OCI-LY3 (cell line): ENCODE measurements around the gene RAPGEF1.

Experiments
- EZH2phosphoT487 ChIP-seq: fragments of 200-600 bp; shearing (Covaris generic); IDR thresholded peaks from 2 replicates; pipeline ENCODE4 v1.6.1; 2018; ENCODE audit warnings: antibody characterized with exemption, mixed run types, low read depth
- TF ChIP-seq, protein P1 (sequence below): fragments of 200-600, 300-600 bp; sonication (generic); IDR thresholded peaks from 2 replicates; pipeline ENCODE4 v1.5.1; 2014; ENCODE audit warnings: antibody characterized with exemption, low read length, low read depth

DNA sequence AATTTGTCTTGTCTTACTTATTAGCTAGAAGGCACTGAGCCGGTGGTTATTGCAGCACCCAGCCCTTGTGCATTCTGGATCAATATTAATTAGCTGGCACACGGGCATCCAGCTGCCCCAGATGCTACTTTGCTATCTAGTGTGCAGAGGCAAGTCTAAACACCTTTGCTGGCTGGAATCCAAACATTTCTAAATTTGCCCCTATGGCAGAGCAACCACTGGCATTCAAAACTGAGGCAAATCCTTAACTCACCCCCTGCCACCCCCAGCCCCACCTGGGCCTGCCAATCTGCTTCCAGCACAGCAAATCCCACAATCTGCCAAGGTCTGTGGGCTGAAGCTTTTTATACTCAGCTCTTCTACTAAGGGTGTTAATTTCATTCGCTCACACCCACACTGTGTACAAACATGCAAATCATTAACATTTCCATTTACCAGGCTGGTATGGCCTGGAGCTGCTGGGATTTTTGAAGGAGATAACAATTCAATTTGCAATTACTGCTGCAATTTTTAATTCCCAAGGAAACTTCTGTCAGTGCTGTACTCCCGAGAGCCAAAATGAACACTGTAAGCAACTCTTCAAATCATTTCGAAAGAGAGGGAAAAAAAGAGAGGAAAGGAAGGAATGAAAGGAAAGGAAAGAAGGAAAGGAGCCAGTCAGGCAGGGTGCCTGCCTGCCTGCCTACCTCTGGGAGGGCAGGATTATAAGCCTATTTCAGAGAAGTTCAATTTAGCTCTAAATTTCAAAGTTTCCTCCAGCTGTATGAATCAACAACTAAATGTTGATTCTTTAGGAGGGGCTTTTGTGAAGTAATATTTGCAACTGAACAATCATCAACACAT is 35.5 kb downstream of the RAPGEF1 start:
- TF ChIP-seq, protein P1, sequence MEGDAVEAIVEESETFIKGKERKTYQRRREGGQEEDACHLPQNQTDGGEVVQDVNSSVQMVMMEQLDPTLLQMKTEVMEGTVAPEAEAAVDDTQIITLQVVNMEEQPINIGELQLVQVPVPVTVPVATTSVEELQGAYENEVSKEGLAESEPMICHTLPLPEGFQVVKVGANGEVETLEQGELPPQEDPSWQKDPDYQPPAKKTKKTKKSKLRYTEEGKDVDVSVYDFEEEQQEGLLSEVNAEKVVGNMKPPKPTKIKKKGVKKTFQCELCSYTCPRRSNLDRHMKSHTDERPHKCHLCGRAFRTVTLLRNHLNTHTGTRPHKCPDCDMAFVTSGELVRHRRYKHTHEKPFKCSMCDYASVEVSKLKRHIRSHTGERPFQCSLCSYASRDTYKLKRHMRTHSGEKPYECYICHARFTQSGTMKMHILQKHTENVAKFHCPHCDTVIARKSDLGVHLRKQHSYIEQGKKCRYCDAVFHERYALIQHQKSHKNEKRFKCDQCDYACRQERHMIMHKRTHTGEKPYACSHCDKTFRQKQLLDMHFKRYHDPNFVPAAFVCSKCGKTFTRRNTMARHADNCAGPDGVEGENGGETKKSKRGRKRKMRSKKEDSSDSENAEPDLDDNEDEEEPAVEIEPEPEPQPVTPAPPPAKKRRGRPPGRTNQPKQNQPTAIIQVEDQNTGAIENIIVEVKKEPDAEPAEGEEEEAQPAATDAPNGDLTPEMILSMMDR, result no peak
- TF ChIP-seq EZH2phosphoT487, result no peak
